ENCODE data around the gene ATP11A. TPM values are rescaled to one million over a fixed set of nuclear protein-coding genes. Genes with fewer than 3 reads are reported as not detected.

ATP11A gene
- total and polyA plus RNA-seq, 2 experiments from 2014 or later, result 28.7 to 30.8 TPM

DNA sequence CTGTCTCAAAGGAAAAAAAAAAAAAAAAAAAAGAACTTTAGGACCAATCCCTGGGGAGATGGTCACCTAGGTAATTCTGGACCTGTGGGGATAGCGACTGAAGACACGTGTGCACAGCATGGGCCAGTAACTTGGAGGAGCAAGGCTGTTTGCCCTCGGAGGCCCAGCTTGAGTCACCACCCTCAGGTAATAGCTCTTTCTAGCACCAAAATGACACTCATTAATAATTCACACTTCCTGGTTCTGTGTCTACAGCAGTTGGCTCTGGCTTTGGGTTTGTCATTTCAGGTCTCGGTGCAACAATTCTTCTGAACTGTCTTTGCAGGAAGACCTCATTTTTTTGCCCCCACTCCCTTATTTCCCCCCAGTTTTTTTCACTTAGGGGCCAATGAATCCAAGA lies 3.9 kb upstream of the ATP11A start:
- no peaks in the 10 kb centered on the region for H4K20me1 ChIP-seq (ENCODE audit: insufficient read depth, poor library complexity, severe bottlenecking)
- H3K27ac ChIP-seq, result peak overlapping the region; percentile 88
- WGBS (ENCODE audit: low lambda C conversion rate, missing lambda C conversion rate), result 77% methylated on average over 4 of the region's 4 CpGs
- H3K4me2 ChIP-seq, result no peak overlapping the region
- TF ChIP-seq, protein P1, sequence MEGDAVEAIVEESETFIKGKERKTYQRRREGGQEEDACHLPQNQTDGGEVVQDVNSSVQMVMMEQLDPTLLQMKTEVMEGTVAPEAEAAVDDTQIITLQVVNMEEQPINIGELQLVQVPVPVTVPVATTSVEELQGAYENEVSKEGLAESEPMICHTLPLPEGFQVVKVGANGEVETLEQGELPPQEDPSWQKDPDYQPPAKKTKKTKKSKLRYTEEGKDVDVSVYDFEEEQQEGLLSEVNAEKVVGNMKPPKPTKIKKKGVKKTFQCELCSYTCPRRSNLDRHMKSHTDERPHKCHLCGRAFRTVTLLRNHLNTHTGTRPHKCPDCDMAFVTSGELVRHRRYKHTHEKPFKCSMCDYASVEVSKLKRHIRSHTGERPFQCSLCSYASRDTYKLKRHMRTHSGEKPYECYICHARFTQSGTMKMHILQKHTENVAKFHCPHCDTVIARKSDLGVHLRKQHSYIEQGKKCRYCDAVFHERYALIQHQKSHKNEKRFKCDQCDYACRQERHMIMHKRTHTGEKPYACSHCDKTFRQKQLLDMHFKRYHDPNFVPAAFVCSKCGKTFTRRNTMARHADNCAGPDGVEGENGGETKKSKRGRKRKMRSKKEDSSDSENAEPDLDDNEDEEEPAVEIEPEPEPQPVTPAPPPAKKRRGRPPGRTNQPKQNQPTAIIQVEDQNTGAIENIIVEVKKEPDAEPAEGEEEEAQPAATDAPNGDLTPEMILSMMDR (IDR thresholded peaks at IDR 0.05; ENCODE audit: poor library complexity), result no peak
- TF ChIP-seq EZH2phosphoT487 (IDR thresholded peaks at IDR 0.05; ENCODE audit: low read depth, severe bottlenecking, unreplicated experiment) (no peak), EZH2 (IDR thresholded peaks at IDR 0.05; ENCODE audit: borderline replicate concordance) (no peak)
- H3K4me3 ChIP-seq, result no peak overlapping the region
- DNase-seq (ENCODE audit: low spot score), result peak; percentile 72
- peaks cover 6% of the 10 kb centered on the region for H3K79me2 ChIP-seq
- H2AFZ ChIP-seq, result no peak overlapping the region
- no peaks in the 10 kb centered on the region for H3K36me3 ChIP-seq (replicated peaks; ENCODE audit: insufficient read depth, low read depth)
- no peaks in the 10 kb centered on the region for H3K9me2 ChIP-seq (replicated peaks; ENCODE audit: insufficient read depth)
- H3K9me3 ChIP-seq (ENCODE audit: low read depth), result no peaks in the 10 kb centered on the region
- no peaks in the 10 kb centered on the region for H3K27me3 ChIP-seq
- H3K4me1 ChIP-seq (ENCODE audit: insufficient read depth), result peaks cover 8% of the 10 kb centered on the region

DNA sequence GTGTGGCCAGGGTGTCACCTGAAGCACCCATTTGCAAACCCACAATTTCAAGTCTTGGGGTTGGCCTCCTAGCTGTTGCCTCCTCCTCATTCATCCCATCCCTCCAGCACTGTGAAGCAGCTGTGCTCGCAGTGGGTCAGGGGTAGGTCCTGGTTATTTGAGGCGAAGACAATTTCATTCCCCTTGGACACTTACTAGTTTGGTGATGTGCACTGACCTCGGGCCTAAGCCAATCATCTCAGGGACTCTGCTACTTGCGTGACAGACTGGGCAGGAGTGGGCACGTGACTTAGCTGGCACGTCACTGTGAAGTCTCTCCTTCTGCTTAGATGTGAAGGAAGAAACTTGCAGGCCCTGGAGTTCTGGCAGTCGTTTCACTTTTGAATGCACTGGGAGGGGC lies 3.5 kb upstream of the ATP11A start:
- peaks cover 8% of the 10 kb centered on the region for H3K4me1 ChIP-seq (ENCODE audit: insufficient read depth)
- TF ChIP-seq EZH2phosphoT487 (IDR thresholded peaks at IDR 0.05; ENCODE audit: low read depth, severe bottlenecking, unreplicated experiment) (no peak), EZH2 (IDR thresholded peaks at IDR 0.05; ENCODE audit: borderline replicate concordance) (no peak)
- TF ChIP-seq, protein P1 (IDR thresholded peaks at IDR 0.05; ENCODE audit: poor library complexity), result no peak
- H3K79me2 ChIP-seq, result peaks cover 8% of the 10 kb centered on the region
- H3K4me3 ChIP-seq, result no peak overlapping the region
- no peaks in the 10 kb centered on the region for H3K27me3 ChIP-seq
- H3K4me2 ChIP-seq, result no peak overlapping the region
- WGBS (ENCODE audit: low lambda C conversion rate, missing lambda C conversion rate), result 95% methylated on average over 7 of the region's 7 CpGs
- peak; percentile 5 for DNase-seq (ENCODE audit: low spot score)
- no peaks in the 10 kb centered on the region for H3K9me3 ChIP-seq (ENCODE audit: low read depth)
- H4K20me1 ChIP-seq (ENCODE audit: insufficient read depth, poor library complexity, severe bottlenecking), result no peaks in the 10 kb centered on the region
- peak overlapping the region; percentile 88 for H3K27ac ChIP-seq
- H2AFZ ChIP-seq, result no peak overlapping the region
- H3K9me2 ChIP-seq (replicated peaks; ENCODE audit: insufficient read depth), result no peaks in the 10 kb centered on the region
- no peaks in the 10 kb centered on the region for H3K36me3 ChIP-seq (replicated peaks; ENCODE audit: insufficient read depth, low read depth)

DNA sequence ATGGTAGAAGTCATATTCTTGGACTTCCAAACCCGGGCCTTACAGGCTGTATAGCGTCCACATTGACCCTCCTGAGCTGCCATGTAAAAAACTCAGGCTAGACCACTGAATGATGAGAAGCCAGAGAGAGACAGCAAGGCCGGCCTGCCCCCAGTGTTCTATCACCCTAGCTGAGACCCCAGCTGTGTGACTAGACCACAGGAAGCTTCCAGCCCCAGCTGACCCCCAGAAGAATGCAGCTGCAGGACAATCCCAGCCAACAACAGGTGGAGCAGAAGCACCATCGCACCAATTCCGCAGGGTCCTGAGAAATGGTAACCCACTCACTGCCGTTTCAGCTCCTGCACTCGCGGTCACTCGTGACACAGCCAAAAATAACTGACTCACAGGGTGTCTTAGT lies 2.9 kb upstream of the ATP11A start:
- no peak overlapping the region for H3K4me3 ChIP-seq
- no peak for TF ChIP-seq EZH2 (IDR thresholded peaks at IDR 0.05; ENCODE audit: borderline replicate concordance)
- TF ChIP-seq, protein P1 (IDR thresholded peaks at IDR 0.05; ENCODE audit: poor library complexity), result no peak
- no peak for TF ChIP-seq EZH2phosphoT487 (IDR thresholded peaks at IDR 0.05; ENCODE audit: low read depth, severe bottlenecking, unreplicated experiment)
- peaks cover 2% of the 10 kb centered on the region for H4K20me1 ChIP-seq (ENCODE audit: insufficient read depth, poor library complexity, severe bottlenecking)
- no peak overlapping the region for H2AFZ ChIP-seq
- 94% methylated on average over 9 of the region's 9 CpGs for WGBS (ENCODE audit: low lambda C conversion rate, missing lambda C conversion rate)
- DNase-seq (ENCODE audit: low spot score), result no peak
- peaks cover 14% of the 10 kb centered on the region for H3K79me2 ChIP-seq
- no peaks in the 10 kb centered on the region for H3K27me3 ChIP-seq
- H3K36me3 ChIP-seq (replicated peaks; ENCODE audit: insufficient read depth, low read depth), result no peaks in the 10 kb centered on the region
- no peaks in the 10 kb centered on the region for H3K9me2 ChIP-seq (replicated peaks; ENCODE audit: insufficient read depth)
- H3K4me2 ChIP-seq, result no peak overlapping the region
- peaks cover 13% of the 10 kb centered on the region for H3K4me1 ChIP-seq (ENCODE audit: insufficient read depth)
- H3K9me3 ChIP-seq (ENCODE audit: low read depth), result no peaks in the 10 kb centered on the region
- H3K27ac ChIP-seq, result peak overlapping the region; percentile 88
